GM04503 (cell line): ENCODE data around the gene LHX5.

Experiments
- DNase-seq: peaks from one replicate; pipeline ENCODE4 v3.0.0-alpha.2; 2012; ENCODE audit warnings: low read depth

Gene LHX5

GRCh38 chr12:113439301-113439597, 32.4 kb downstream of the LHX5 start:
- no peak for DNase-seq

GRCh38 chr12:113438523-113439300, 33.0 kb downstream of the LHX5 start:
- no peak for DNase-seq

- DNase-seq: no peak
Measured at GRCh38 chr12:113437729-113438100, 34.0 kb downstream of the LHX5 start.

- DNase-seq: no peak
Measured at GRCh38 chr12:113436993-113437728, 34.5 kb downstream of the LHX5 start.

- DNase-seq: no peak
Measured at GRCh38 chr12:113436586-113436985, 35.1 kb downstream of the LHX5 start.

GRCh38 chr12:113435367-113435766, 36.3 kb downstream of the LHX5 start:
- no peak for DNase-seq

- no peak for DNase-seq
Measured at GRCh38 chr12:113432986-113433385, 38.7 kb downstream of the LHX5 start.

GRCh38 chr12:113428482-113428881, 43.2 kb downstream of the LHX5 start:
- no peak for DNase-seq

GRCh38 chr12:113427882-113428281, 43.8 kb downstream of the LHX5 start:
- DNase-seq: no peak

GRCh38 chr12:113425960-113426453, 45.7 kb downstream of the LHX5 start:
- DNase-seq: no peak

GRCh38 chr12:113424915-113425823, 46.5 kb downstream of the LHX5 start:
- DNase-seq: no peak

GRCh38 chr12:113424456-113424855, 47.2 kb downstream of the LHX5 start:
- DNase-seq: no peak

GRCh38 chr12:113422886-113423669, 48.6 kb downstream of the LHX5 start:
- DNase-seq: no peak

- peak; percentile 39 for DNase-seq
Measured at GRCh38 chr12:113422030-113422885, 49.4 kb downstream of the LHX5 start, which contains the start of gene SDSL. SDSL (plus strand) TSS chr12:113422380; CDS start chr12:113427983, 5,603 bp downstream.

GRCh38 chr12:113420996-113421595, 50.6 kb downstream of the LHX5 start:
- no peak for DNase-seq

- DNase-seq: no peak
Measured at GRCh38 chr12:113418213-113418879, 53.3 kb downstream of the LHX5 start.

GRCh38 chr12:113416091-113416754, 55.4 kb downstream of the LHX5 start:
- DNase-seq: no peak

GRCh38 chr12:113414519-113415038, 57.1 kb downstream of the LHX5 start:
- no peak for DNase-seq

- DNase-seq: no peak
Measured at GRCh38 chr12:113413488-113413939, 58.2 kb downstream of the LHX5 start.
